CD4-positive, alpha-beta T cell treated with Interleukin-10 for 1 hour (primary cell): Measurements from ENCODE around the gene PCTP.
A peak's percentile ranks its signal among the peaks of the same experiment; 100 is the strongest.

ENCODE experiments used
- DNase-seq: peaks from one replicate; pipeline ENCODE4 v3.0.0-alpha.2; 2020

Gene PCTP

GRCh38 chr17:55728361-55728760 is 22.5 kb upstream of the PCTP start:
- DNase-seq: no peak

GRCh38 chr17:55728833-55729232 is 22.0 kb upstream of the PCTP start:
- no peak for DNase-seq

GRCh38 chr17:55729484-55729883 is 21.4 kb upstream of the PCTP start:
- no peak for DNase-seq

GRCh38 chr17:55730380-55730779 is 20.5 kb upstream of the PCTP start:
- DNase-seq: no peak

GRCh38 chr17:55730808-55731207 is 20.0 kb upstream of the PCTP start:
- DNase-seq: no peak

GRCh38 chr17:55731586-55732250 is 19.1 kb upstream of the PCTP start:
- DNase-seq: no peak

- DNase-seq: no peak
Measured at GRCh38 chr17:55734128-55734781, 16.6 kb upstream of the PCTP start.

- peak; percentile 46 for DNase-seq
Measured at GRCh38 chr17:55735731-55736405, 15.0 kb upstream of the PCTP start.

- no peak for DNase-seq
Measured at GRCh38 chr17:55737976-55738501, 12.8 kb upstream of the PCTP start.

- no peak for DNase-seq
Measured at GRCh38 chr17:55740511-55741355, 10.1 kb upstream of the PCTP start.

GRCh38 chr17:55741356-55741700 is 9.5 kb upstream of the PCTP start:
- DNase-seq: no peak

- DNase-seq: no peak
Measured at GRCh38 chr17:55742272-55743102, 8.4 kb upstream of the PCTP start.

GRCh38 chr17:55743103-55743679 is 7.7 kb upstream of the PCTP start:
- no peak for DNase-seq

- no peak for DNase-seq
Measured at GRCh38 chr17:55745258-55745657, 5.6 kb upstream of the PCTP start.

- no peak for DNase-seq
Measured at GRCh38 chr17:55746466-55746865, 4.4 kb upstream of the PCTP start.

- no peak for DNase-seq
Measured at GRCh38 chr17:55747209-55747608, 3.6 kb upstream of the PCTP start.

GRCh38 chr17:55748841-55749240 is 2.0 kb upstream of the PCTP start:
- DNase-seq: no peak

- no peak for DNase-seq
Measured at GRCh38 chr17:55749985-55750384, 866 bp upstream of the PCTP start.

- no peak for DNase-seq
Measured at GRCh38 chr17:55751720-55752250, 934 bp downstream of the PCTP start.

- no peak for DNase-seq
Measured at GRCh38 chr17:55756689-55757088, 5.8 kb downstream of the PCTP start.

GRCh38 chr17:55757659-55758058 is 6.8 kb downstream of the PCTP start:
- DNase-seq: no peak

GRCh38 chr17:55758171-55758570 is 7.3 kb downstream of the PCTP start:
- no peak for DNase-seq
